Measurements from ENCODE around the gene TNFAIP8. TPM values are rescaled to one million over a fixed set of nuclear protein-coding genes. Genes with fewer than 3 reads are reported as not detected.

The TNFAIP8 gene
- total RNA-seq, 1 experiment from 2014 or later, result 24.1 TPM

GRCh38 chr5:119342406-119342805 is 13.4 kb upstream of the TNFAIP8 start:
- POLR2A ChIA-PET, result interaction anchor here (0.7 kb wide), 1 partner anchor 11 kb away, joined by 3 read pairs; no protein-coding TSS in a partner anchor
- no peaks in the 10 kb centered on the region for H3K36me3 Mint-ChIP-seq
- no peaks in the 10 kb centered on the region for H3K9me3 Mint-ChIP-seq
- TF ChIP-seq CBFB (CRISPR knock-in tag; IDR thresholded peaks at IDR 0.05; ENCODE audit: low read depth) (no peak), CREB1 (CRISPR knock-in tag; IDR thresholded peaks at IDR 0.05) (no peak), ESRRA (CRISPR knock-in tag; IDR thresholded peaks at IDR 0.05; ENCODE audit: borderline replicate concordance) (no peak), CDX4 (CRISPR knock-in tag; IDR thresholded peaks at IDR 0.05; ENCODE audit: borderline replicate concordance) (no peak), TCF7 (CRISPR knock-in tag; IDR thresholded peaks at IDR 0.05; ENCODE audit: low read depth) (no peak), ZNF232 (CRISPR knock-in tag; IDR thresholded peaks at IDR 0.05) (no peak), TEAD4 (CRISPR knock-in tag; IDR thresholded peaks at IDR 0.05) (no peak), FOXJ3 (CRISPR knock-in tag; IDR thresholded peaks at IDR 0.05; ENCODE audit: borderline replicate concordance) (no peak), USF1 (CRISPR knock-in tag; IDR thresholded peaks at IDR 0.05) (no peak), TP53 (CRISPR knock-in tag; IDR thresholded peaks at IDR 0.05) (no peak), ZNF416 (CRISPR knock-in tag; IDR thresholded peaks at IDR 0.05) (no peak), IRF2 (CRISPR knock-in tag; IDR thresholded peaks at IDR 0.05; ENCODE audit: borderline replicate concordance, low read depth) (no peak), JUN (CRISPR knock-in tag; IDR thresholded peaks at IDR 0.05) (no peak)
- TF ChIP-seq, protein P1, sequence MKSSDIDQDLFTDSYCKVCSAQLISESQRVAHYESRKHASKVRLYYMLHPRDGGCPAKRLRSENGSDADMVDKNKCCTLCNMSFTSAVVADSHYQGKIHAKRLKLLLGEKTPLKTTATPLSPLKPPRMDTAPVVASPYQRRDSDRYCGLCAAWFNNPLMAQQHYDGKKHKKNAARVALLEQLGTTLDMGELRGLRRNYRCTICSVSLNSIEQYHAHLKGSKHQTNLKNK (CRISPR knock-in tag; IDR thresholded peaks at IDR 0.05), result no peak
- TF ChIP-seq, protein P2, sequence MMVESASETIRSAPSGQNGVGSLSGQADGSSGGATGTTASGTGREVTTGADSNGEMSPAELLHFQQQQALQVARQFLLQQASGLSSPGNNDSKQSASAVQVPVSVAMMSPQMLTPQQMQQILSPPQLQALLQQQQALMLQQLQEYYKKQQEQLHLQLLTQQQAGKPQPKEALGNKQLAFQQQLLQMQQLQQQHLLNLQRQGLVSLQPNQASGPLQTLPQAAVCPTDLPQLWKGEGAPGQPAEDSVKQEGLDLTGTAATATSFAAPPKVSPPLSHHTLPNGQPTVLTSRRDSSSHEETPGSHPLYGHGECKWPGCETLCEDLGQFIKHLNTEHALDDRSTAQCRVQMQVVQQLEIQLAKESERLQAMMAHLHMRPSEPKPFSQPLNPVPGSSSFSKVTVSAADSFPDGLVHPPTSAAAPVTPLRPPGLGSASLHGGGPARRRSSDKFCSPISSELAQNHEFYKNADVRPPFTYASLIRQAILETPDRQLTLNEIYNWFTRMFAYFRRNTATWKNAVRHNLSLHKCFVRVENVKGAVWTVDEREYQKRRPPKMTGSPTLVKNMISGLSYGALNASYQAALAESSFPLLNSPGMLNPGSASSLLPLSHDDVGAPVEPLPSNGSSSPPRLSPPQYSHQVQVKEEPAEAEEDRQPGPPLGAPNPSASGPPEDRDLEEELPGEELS (CRISPR knock-in tag; IDR thresholded peaks at IDR 0.05), result no peak
- CTCF ChIA-PET, result interaction anchor here (0.7 kb wide), 1 partner anchor 12 kb away, joined by 3 read pairs; no protein-coding TSS in a partner anchor
- H3K27ac Mint-ChIP-seq, result no peak overlapping the region
- H3K4me1 Mint-ChIP-seq, result peaks cover 63% of the 10 kb centered on the region
- no peak overlapping the region for H3K4me3 Mint-ChIP-seq
- ATAC-seq, result no peak
- no peaks in the 10 kb centered on the region for H3K27me3 Mint-ChIP-seq (ENCODE audit: low read depth)
- no peak for DNase-seq (ENCODE audit: low spot score)

DNA sequence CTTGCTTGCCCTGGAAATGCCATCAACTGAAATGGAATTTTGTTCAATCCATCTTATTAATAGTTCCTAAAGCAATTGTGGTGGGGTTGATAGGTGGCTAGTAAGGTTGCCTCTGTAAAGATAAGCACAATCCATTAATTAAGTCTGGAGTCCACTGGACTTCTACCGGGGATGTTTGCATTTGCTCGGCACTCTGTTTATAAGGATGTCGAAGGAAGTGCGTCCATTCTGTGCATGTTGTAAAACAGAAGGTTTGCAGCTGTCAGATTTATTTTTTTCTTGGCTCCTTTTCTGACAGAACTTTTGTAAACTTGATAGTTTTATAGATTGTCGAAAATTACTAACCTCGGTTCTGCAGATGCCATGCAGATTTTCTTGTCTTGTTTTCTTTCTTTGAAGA is 12.8 kb upstream of the TNFAIP8 start:
- no peaks in the 10 kb centered on the region for H3K9me3 Mint-ChIP-seq
- no peaks in the 10 kb centered on the region for H3K27me3 Mint-ChIP-seq (ENCODE audit: low read depth)
- H3K4me3 Mint-ChIP-seq, result no peak overlapping the region
- ATAC-seq, result no peak
- H3K4me1 Mint-ChIP-seq, result peaks cover 65% of the 10 kb centered on the region
- no peak overlapping the region for H3K27ac Mint-ChIP-seq
- H3K36me3 Mint-ChIP-seq, result no peaks in the 10 kb centered on the region
- DNase-seq (ENCODE audit: low spot score), result no peak
- CTCF ChIA-PET, result no interaction called here
- POLR2A ChIA-PET, result no interaction called here
- TF ChIP-seq ATF1 (CRISPR knock-in tag; IDR thresholded peaks at IDR 0.05) (no peak), TEAD1 (CRISPR knock-in tag; IDR thresholded peaks at IDR 0.05) (no peak), MYBL2 (CRISPR knock-in tag; IDR thresholded peaks at IDR 0.05) (no peak), SMAD3 (CRISPR knock-in tag; IDR thresholded peaks at IDR 0.05; ENCODE audit: borderline replicate concordance) (no peak), E2F5 (CRISPR knock-in tag; IDR thresholded peaks at IDR 0.05) (no peak), RORB (CRISPR knock-in tag; IDR thresholded peaks at IDR 0.05) (no peak), MLX (CRISPR knock-in tag; IDR thresholded peaks at IDR 0.05) (no peak), ZNF281 (CRISPR knock-in tag; IDR thresholded peaks at IDR 0.05) (no peak)
- TF ChIP-seq, protein P3, sequence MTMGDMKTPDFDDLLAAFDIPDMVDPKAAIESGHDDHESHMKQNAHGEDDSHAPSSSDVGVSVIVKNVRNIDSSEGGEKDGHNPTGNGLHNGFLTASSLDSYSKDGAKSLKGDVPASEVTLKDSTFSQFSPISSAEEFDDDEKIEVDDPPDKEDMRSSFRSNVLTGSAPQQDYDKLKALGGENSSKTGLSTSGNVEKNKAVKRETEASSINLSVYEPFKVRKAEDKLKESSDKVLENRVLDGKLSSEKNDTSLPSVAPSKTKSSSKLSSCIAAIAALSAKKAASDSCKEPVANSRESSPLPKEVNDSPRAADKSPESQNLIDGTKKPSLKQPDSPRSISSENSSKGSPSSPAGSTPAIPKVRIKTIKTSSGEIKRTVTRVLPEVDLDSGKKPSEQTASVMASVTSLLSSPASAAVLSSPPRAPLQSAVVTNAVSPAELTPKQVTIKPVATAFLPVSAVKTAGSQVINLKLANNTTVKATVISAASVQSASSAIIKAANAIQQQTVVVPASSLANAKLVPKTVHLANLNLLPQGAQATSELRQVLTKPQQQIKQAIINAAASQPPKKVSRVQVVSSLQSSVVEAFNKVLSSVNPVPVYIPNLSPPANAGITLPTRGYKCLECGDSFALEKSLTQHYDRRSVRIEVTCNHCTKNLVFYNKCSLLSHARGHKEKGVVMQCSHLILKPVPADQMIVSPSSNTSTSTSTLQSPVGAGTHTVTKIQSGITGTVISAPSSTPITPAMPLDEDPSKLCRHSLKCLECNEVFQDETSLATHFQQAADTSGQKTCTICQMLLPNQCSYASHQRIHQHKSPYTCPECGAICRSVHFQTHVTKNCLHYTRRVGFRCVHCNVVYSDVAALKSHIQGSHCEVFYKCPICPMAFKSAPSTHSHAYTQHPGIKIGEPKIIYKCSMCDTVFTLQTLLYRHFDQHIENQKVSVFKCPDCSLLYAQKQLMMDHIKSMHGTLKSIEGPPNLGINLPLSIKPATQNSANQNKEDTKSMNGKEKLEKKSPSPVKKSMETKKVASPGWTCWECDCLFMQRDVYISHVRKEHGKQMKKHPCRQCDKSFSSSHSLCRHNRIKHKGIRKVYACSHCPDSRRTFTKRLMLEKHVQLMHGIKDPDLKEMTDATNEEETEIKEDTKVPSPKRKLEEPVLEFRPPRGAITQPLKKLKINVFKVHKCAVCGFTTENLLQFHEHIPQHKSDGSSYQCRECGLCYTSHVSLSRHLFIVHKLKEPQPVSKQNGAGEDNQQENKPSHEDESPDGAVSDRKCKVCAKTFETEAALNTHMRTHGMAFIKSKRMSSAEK (CRISPR knock-in tag; IDR thresholded peaks at IDR 0.05; ENCODE audit: borderline replicate concordance), result no peak

Data from WTC11 (cell line).